HCT116 (cell line): ENCODE data around the gene PFKP. TPM values are rescaled to one million over a fixed set of nuclear protein-coding genes. Genes with fewer than 3 reads are reported as not detected.

Source experiments
- ATAC-seq: fragments of 200-7000 bp; cut with Tn5 transposase; 2 replicates; pipeline ENCODE4 v1.9.1; 2020; ENCODE audit warnings: mild to moderate bottlenecking, moderate library complexity
- BruUV-seq: library from RNA; stranded (reverse); fragments of 400-500 nt; replicated peaks from 2 replicates; lab custom pipeline; 2021; lab: Mats Ljungman, UMichigan
- CTCF ChIA-PET: fragments of 300-600 bp; sonication (Branson Sonifier 250); formaldehyde crosslinking; loops from one replicate; lab custom pipeline; 2021; ENCODE audit warnings: antibody characterized with exemption; lab: Charles Lee
- POLR2A ChIA-PET: fragments of 300-600, 350-600 bp; sonication (Branson Sonifier 250); formaldehyde crosslinking; loops from one replicate; lab custom pipeline; 2021; ENCODE audit warnings: antibody characterized with exemption; lab: Charles Lee
- RAD21 ChIA-PET, 2 experiments: fragments of 300-600 bp; sonication (Branson Sonifier 250); formaldehyde crosslinking; loops; one replicate each; lab custom pipeline; 2023; ENCODE audit warnings: low total read pairs in 2 of 2; ENCODE audit not compliant: uncharacterized antibody in 2 of 2, unreplicated experiment in 2 of 2, low non-redundant PET in 1 of 2; lab: Charles Lee
- DNase-seq: peaks from one replicate; pipeline ENCODE4 v3.0.0-alpha.2; 2010; ENCODE audit warnings: low read depth, low spot score
- H2AFZ ChIP-seq: fragments of 200-600 bp; shearing (Covaris generic), sonication (generic); 2 replicates; pipeline ENCODE4 v1.6.1; 2017; ENCODE audit warnings: low read depth, mixed run types, mixed read lengths, antibody characterized with exemption, low read length; ENCODE audit not compliant: poor library complexity, severe bottlenecking
- H3K27ac ChIP-seq: 2 replicates; pipeline ENCODE4 v1.5.1; 2012; ENCODE audit warnings: low read depth, low read length
- H3K27me3 ChIP-seq: fragments of 200-600 bp; sonication (generic); 2 replicates; pipeline ENCODE4 v1.6.1; 2016; ENCODE audit warnings: mixed run types, low read length, mixed read lengths; ENCODE audit not compliant: insufficient read depth
- H3K36me3 ChIP-seq, 2 experiments: fragments of 200-500 bp in 1 of 2; fragments of 200-600 bp in 1 of 2; sonication (Bioruptor generic) in 1 of 2; sonication (generic) in 1 of 2; 2 replicates each; pipeline versions ENCODE4 v1.5.1 to v1.6.1; 2014 to 2016; ENCODE audit warnings: low read length in 2 of 2, inconsistent platforms in 1 of 2, mixed read lengths in 1 of 2, mixed run types in 1 of 2; ENCODE audit not compliant: insufficient read depth in 2 of 2, control insufficient read depth in 1 of 2
- H3K4me1 ChIP-seq, 2 experiments: fragments of 200-600 bp in 1 of 2; sonication (generic) in 1 of 2; 2 replicates each; pipeline versions ENCODE4 v1.5.1 to v1.6.1; 2012 to 2017; ENCODE audit warnings: low read length in 2 of 2, inconsistent platforms in 1 of 2, mild to moderate bottlenecking in 1 of 2, mixed read lengths in 1 of 2, mixed run types in 1 of 2, moderate library complexity in 1 of 2; ENCODE audit not compliant: insufficient read depth in 2 of 2, control insufficient read depth in 1 of 2
- H3K4me2 ChIP-seq: fragments of 200-600 bp; sonication (generic); 2 replicates; pipeline ENCODE4 v1.6.1; 2017; ENCODE audit warnings: mixed run types, low read length, mixed read lengths
- H3K4me3 ChIP-seq, 2 experiments: fragments of 200-600 bp in 1 of 2; sonication (generic) in 1 of 2; replicated peaks in 1 of 2; 2 replicates each; pipeline ENCODE4 v1.5.1; 2011 to 2016; ENCODE audit warnings: low read length in 2 of 2, control low read depth in 1 of 2, low read depth in 1 of 2, mild to moderate bottlenecking in 1 of 2, mixed read lengths in 1 of 2, mixed run types in 1 of 2
- H3K79me2 ChIP-seq: fragments of 200-600 bp; sonication (generic); 2 replicates; pipeline ENCODE4 v1.6.1; 2017; ENCODE audit warnings: mild to moderate bottlenecking, mixed run types, low read length, moderate library complexity, mixed read lengths; ENCODE audit not compliant: insufficient read depth
- H3K9ac ChIP-seq: fragments of 200-600 bp; sonication (generic); 2 replicates; pipeline ENCODE4 v1.6.1; 2016; ENCODE audit warnings: low read length, mixed read lengths
- H3K9me2 ChIP-seq: fragments of 200-600 bp; sonication (generic), shearing (Covaris generic); 2 replicates; pipeline ENCODE4 v1.6.1; 2017; ENCODE audit warnings: mixed run types, mild to moderate bottlenecking, moderate library complexity; ENCODE audit not compliant: insufficient read depth
- H3K9me3 ChIP-seq, 2 experiments: fragments of 200-500 bp in 1 of 2; fragments of 200-600 bp in 1 of 2; sonication (Bioruptor generic) in 1 of 2; sonication (generic) in 1 of 2; 2 replicates each; pipeline ENCODE4 v1.6.1; 2014 to 2017; ENCODE audit warnings: low read length in 2 of 2, mixed read lengths in 2 of 2, inconsistent platforms in 1 of 2, low read depth in 1 of 2, mild to moderate bottlenecking in 1 of 2, mixed run types in 1 of 2, moderate library complexity in 1 of 2; ENCODE audit not compliant: control insufficient read depth in 1 of 2, insufficient read depth in 1 of 2
- H4K20me1 ChIP-seq: fragments of 200-600 bp; sonication (generic), shearing (Covaris generic); 2 replicates; pipeline ENCODE4 v1.6.1; 2017; ENCODE audit warnings: mixed run types, mild to moderate bottlenecking, moderate library complexity; ENCODE audit not compliant: insufficient read depth
- EGR1 ChIP-seq: IDR thresholded peaks from 2 replicates; pipeline ENCODE4 v1.6.1; 2012; ENCODE audit warnings: low read depth
- ELF1 ChIP-seq: IDR thresholded peaks from 2 replicates; pipeline ENCODE4 v1.6.1; 2012; ENCODE audit warnings: low read depth, borderline replicate concordance
- EZH2 ChIP-seq: fragments of 200-600 bp; sonication (generic); IDR thresholded peaks from 2 replicates; pipeline ENCODE4 v1.6.1; 2017; ENCODE audit warnings: antibody characterized with exemption, mixed run types
- FOSL1 ChIP-seq: IDR thresholded peaks from 2 replicates; pipeline ENCODE4 v1.6.1; 2012; ENCODE audit warnings: low read depth
- JUND ChIP-seq: IDR thresholded peaks from 2 replicates; pipeline ENCODE4 v1.6.1; 2012
- RAD21 ChIP-seq: IDR thresholded peaks from 2 replicates; pipeline ENCODE4 v1.6.1; 2012; ENCODE audit warnings: low read depth, mild to moderate bottlenecking
- SP1 ChIP-seq: IDR thresholded peaks from 2 replicates; pipeline ENCODE4 v1.6.1; 2012; ENCODE audit warnings: low read depth
- YY1 ChIP-seq: IDR thresholded peaks from 2 replicates; pipeline ENCODE4 v1.6.1; 2011; ENCODE audit warnings: low read length, low read depth, moderate library complexity, mild to moderate bottlenecking; ENCODE audit not compliant: insufficient replicate concordance; ENCODE audit errors: extremely low read depth
- ZNF274 ChIP-seq: fragments of 200-500 bp; sonication (Bioruptor generic); IDR thresholded peaks from 2 replicates; pipeline ENCODE4 v1.6.1; 2014; ENCODE audit warnings: mild to moderate bottlenecking, low read depth, low read length, inconsistent platforms
- intact Hi-C: fragments of 100-400 bp; cut with micrococcal nuclease; formaldehyde crosslinking; loops from 2 replicates; pipeline ENCODE4 v1.10.0; 2022
- total RNA-seq: library from RNA; stranded (reverse); gene quantifications from one replicate; pipeline ENCODE4 v1.2.1, GENCODE V29; 2021; ENCODE audit not compliant: unreplicated experiment
- TF ChIP-seq, protein P1 (sequence below): IDR thresholded peaks from 2 replicates; pipeline ENCODE4 v1.6.1; 2012

Gene PFKP
- total RNA-seq, 1 experiment from 2014 or later: 237 TPM

- Histone ChIP-seq H3K4me2 (no peak overlapping the region), H3K9me3 (no peaks in the 10 kb centered on the region), H4K20me1 (no peaks in the 10 kb centered on the region), H3K9me2 (no peaks in the 10 kb centered on the region), H3K27ac (no peak overlapping the region), H2AFZ (no peak overlapping the region), H3K4me3 (no peak overlapping the region), H3K9ac (no peak overlapping the region), H3K36me3 (peaks cover 32 to 62% of the 10 kb centered on the region in 2 experiments), H3K79me2 (peaks cover 22% of the 10 kb centered on the region), H3K4me1 (peaks cover 0 to 12% of the 10 kb centered on the region in 2 experiments; a peak in 2 of 4 replicates), H3K27me3 (no peaks in the 10 kb centered on the region)
- RAD21 ChIA-PET: no interaction called here
- no TSS peak for BruUV-seq
- intact Hi-C loops: no loop called here
- DNase-seq (no peak), ATAC-seq (no peak)
- CTCF ChIA-PET: no interaction called here
- TF ChIP-seq RAD21: no peak
- TF ChIP-seq YY1: no peak
- no peak for TF ChIP-seq JUND
- no peak for TF ChIP-seq EZH2
- TF ChIP-seq EGR1: no peak
- TF ChIP-seq, protein P1, sequence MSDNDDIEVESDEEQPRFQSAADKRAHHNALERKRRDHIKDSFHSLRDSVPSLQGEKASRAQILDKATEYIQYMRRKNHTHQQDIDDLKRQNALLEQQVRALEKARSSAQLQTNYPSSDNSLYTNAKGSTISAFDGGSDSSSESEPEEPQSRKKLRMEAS: no peak
- TF ChIP-seq ZNF274: no peak
- no peak for TF ChIP-seq ELF1
- no peak for TF ChIP-seq SP1
- no peak for TF ChIP-seq FOSL1
- POLR2A ChIA-PET: no interaction called here
Measured at GRCh38 chr10:3166496-3167290, 99.3 kb downstream of the PFKP start.
